Panc1 (cell line): ENCODE measurements around the gene SLC25A5. TPM values are rescaled to one million over a fixed set of nuclear protein-coding genes. Genes with fewer than 3 reads are reported as not detected.
A peak's percentile ranks its signal among the peaks of the same experiment; 100 is the strongest.
"Not testable (repeated sequence)": the region's sequence is repeated elsewhere in the genome, so short reads cannot be mapped to it uniquely, and the experiment has no call there.

Experiments used
- ATAC-seq: fragments of 200-7000 bp; cut with Tn5 transposase; 2 replicates; pipeline ENCODE4 v1.9.1; 2020; ENCODE audit warnings: mild to moderate bottlenecking, moderate library complexity
- BruUV-seq: library from RNA; stranded (reverse); fragments of 400-500 nt; replicated peaks from 2 replicates; lab custom pipeline; 2021; lab: Mats Ljungman, UMichigan
- CTCF ChIA-PET: fragments of 300-600 bp; sonication (Branson Sonifier 250); formaldehyde crosslinking; loops from one replicate; lab custom pipeline; 2022; ENCODE audit warnings: antibody characterized with exemption; lab: Charles Lee
- POLR2A ChIA-PET: fragments of 300-600 bp; sonication (Branson Sonifier 250); formaldehyde crosslinking; loops from one replicate; lab custom pipeline; 2022; ENCODE audit warnings: antibody characterized with exemption; lab: Charles Lee
- DNase-seq: peaks from one replicate; pipeline ENCODE4 v3.0.0-alpha.2; 2010; ENCODE audit warnings: low read depth, low spot score
- H3K27ac ChIP-seq: 2 replicates; pipeline ENCODE4 v1.5.1; 2011; ENCODE audit warnings: mild to moderate bottlenecking, low read length, inconsistent platforms
- H3K27me3 ChIP-seq: fragments of 200-500 bp; sonication (Bioruptor generic); 2 replicates; pipeline ENCODE4 v1.6.0; 2014; ENCODE audit warnings: low read length, inconsistent platforms; ENCODE audit not compliant: control insufficient read depth, insufficient read depth
- H3K36me3 ChIP-seq: fragments of 200-500 bp; sonication (Bioruptor generic); 2 replicates; pipeline ENCODE4 v1.5.1; 2014; ENCODE audit warnings: inconsistent platforms, mild to moderate bottlenecking, low read length, moderate library complexity; ENCODE audit not compliant: control insufficient read depth, insufficient read depth
- H3K4me1 ChIP-seq: 2 replicates; pipeline ENCODE4 v1.5.1; 2011; ENCODE audit warnings: inconsistent platforms, mild to moderate bottlenecking, low read length, moderate library complexity; ENCODE audit not compliant: control insufficient read depth, insufficient read depth
- H3K4me3 ChIP-seq, 2 experiments: 2 replicates each; pipeline ENCODE4 v1.5.1; 2011 to 2012; ENCODE audit warnings: low read depth in 2 of 2, low read length in 2 of 2, mild to moderate bottlenecking in 2 of 2, inconsistent platforms in 1 of 2, moderate library complexity in 1 of 2
- H3K9me3 ChIP-seq: fragments of 200-500 bp; sonication (Bioruptor generic); 2 replicates; pipeline ENCODE4 v1.5.1; 2014; ENCODE audit warnings: low read depth, mild to moderate bottlenecking, inconsistent platforms, low read length, moderate library complexity; ENCODE audit not compliant: control insufficient read depth, insufficient read depth
- POLR2AphosphoS5 ChIP-seq: IDR thresholded peaks from 2 replicates; pipeline ENCODE4 v1.6.1; 2012; ENCODE audit warnings: mild to moderate bottlenecking, low read depth, low read length, moderate library complexity
- SIN3A ChIP-seq: IDR thresholded peaks from 2 replicates; pipeline ENCODE4 v1.6.1; 2012; ENCODE audit warnings: low read depth, mild to moderate bottlenecking, low read length, moderate library complexity, borderline replicate concordance; ENCODE audit not compliant: insufficient read depth
- TCF7L2 ChIP-seq: IDR thresholded peaks from 2 replicates; pipeline ENCODE4 v1.6.1; 2011; ENCODE audit warnings: mild to moderate bottlenecking, low read depth, low read length, inconsistent platforms
- in situ Hi-C: cut with HindIII; loops from 2 replicates; pipeline ENCODE4 v1.10.0; 2016; ENCODE audit warnings: low sequenced_read_pairs, low pct_unique_long_range_greater_than_20kb
- intact Hi-C: fragments of 100-400 bp; cut with micrococcal nuclease; formaldehyde crosslinking; loops from one replicate; pipeline ENCODE4 v1.10.0; 2022; ENCODE audit not compliant: unreplicated experiment
- total RNA-seq: library from RNA; stranded (reverse); gene quantifications from one replicate; pipeline ENCODE4 v1.2.1, GENCODE V29; 2021; ENCODE audit not compliant: unreplicated experiment
- TF ChIP-seq, protein P1 (sequence below): fragments of 450-650 bp; IDR thresholded peaks from 2 replicates; pipeline ENCODE4 v1.5.1; 2017; ENCODE audit warnings: mild to moderate bottlenecking
- TF ChIP-seq, protein P2 (sequence below), 2 experiments: IDR thresholded peaks; 2 replicates each; pipeline ENCODE4 v1.6.1; 2011 to 2012; ENCODE audit warnings: low read depth in 2 of 2, control low read depth in 1 of 2, low read length in 1 of 2, mild to moderate bottlenecking in 1 of 2, moderate library complexity in 1 of 2; ENCODE audit not compliant: insufficient read depth in 1 of 2

SLC25A5 gene
- total RNA-seq, 1 experiment from 2014 or later = 709 TPM

DNA sequence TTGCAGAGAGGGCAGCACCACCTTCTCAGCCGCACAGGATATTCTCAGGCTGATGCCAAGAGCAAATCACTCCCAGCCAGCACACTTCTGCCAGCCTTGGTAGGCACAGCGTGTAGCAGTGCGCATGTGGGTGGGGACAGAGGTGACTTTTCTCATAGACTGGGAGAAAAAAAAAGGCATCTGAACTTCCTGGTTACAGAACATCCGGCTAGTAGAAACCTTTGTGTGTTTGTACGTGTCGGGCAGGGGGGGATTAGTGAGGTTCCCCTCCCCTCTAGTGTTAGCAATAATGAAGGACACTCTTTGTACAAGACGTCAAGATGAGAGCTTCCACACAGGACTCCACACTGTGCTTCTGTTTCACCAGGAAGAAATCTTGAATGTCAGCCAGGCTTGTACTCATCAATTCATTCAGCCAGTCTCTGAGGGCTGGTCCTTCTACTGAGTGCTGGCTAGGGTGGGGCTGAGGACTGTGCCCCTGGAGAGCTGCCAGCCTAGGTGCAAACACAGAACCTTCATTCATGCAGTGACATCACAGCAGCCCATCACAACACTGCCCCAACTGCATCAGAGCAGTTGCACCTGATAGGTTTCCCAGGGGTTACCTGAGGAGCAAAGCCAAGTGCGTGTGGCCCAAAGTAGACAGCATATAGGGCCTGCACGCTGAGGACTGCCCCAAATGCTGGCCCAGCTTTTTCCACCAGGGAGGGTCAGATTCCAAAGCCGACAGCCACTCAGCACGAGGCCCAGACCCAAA lies 34.7 kb downstream of the SLC25A5 start:
- Histone ChIP-seq H3K9me3 (no peaks in the 10 kb centered on the region), H3K4me1 (peaks cover 13% of the 10 kb centered on the region), H3K27me3 (no peaks in the 10 kb centered on the region), H3K36me3 (no peaks in the 10 kb centered on the region), H3K4me3 (no peak overlapping the region), H3K27ac (peak overlapping the region; percentile 15; the same call in 1 of the 2 replicates)
- POLR2A ChIA-PET = no interaction called here
- DNase-seq (no peak), ATAC-seq (peak; percentile 64)
- CTCF ChIA-PET = no interaction called here
- BruUV-seq = no TSS peak
- in situ Hi-C loops = no loop called here
- intact Hi-C loops = no loop called here
- TF ChIP-seq TCF7L2 (no peak), SIN3A (no peak), POLR2AphosphoS5 (no peak)
- TF ChIP-seq, protein P1, sequence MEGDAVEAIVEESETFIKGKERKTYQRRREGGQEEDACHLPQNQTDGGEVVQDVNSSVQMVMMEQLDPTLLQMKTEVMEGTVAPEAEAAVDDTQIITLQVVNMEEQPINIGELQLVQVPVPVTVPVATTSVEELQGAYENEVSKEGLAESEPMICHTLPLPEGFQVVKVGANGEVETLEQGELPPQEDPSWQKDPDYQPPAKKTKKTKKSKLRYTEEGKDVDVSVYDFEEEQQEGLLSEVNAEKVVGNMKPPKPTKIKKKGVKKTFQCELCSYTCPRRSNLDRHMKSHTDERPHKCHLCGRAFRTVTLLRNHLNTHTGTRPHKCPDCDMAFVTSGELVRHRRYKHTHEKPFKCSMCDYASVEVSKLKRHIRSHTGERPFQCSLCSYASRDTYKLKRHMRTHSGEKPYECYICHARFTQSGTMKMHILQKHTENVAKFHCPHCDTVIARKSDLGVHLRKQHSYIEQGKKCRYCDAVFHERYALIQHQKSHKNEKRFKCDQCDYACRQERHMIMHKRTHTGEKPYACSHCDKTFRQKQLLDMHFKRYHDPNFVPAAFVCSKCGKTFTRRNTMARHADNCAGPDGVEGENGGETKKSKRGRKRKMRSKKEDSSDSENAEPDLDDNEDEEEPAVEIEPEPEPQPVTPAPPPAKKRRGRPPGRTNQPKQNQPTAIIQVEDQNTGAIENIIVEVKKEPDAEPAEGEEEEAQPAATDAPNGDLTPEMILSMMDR = no peak
- TF ChIP-seq, protein P2, sequence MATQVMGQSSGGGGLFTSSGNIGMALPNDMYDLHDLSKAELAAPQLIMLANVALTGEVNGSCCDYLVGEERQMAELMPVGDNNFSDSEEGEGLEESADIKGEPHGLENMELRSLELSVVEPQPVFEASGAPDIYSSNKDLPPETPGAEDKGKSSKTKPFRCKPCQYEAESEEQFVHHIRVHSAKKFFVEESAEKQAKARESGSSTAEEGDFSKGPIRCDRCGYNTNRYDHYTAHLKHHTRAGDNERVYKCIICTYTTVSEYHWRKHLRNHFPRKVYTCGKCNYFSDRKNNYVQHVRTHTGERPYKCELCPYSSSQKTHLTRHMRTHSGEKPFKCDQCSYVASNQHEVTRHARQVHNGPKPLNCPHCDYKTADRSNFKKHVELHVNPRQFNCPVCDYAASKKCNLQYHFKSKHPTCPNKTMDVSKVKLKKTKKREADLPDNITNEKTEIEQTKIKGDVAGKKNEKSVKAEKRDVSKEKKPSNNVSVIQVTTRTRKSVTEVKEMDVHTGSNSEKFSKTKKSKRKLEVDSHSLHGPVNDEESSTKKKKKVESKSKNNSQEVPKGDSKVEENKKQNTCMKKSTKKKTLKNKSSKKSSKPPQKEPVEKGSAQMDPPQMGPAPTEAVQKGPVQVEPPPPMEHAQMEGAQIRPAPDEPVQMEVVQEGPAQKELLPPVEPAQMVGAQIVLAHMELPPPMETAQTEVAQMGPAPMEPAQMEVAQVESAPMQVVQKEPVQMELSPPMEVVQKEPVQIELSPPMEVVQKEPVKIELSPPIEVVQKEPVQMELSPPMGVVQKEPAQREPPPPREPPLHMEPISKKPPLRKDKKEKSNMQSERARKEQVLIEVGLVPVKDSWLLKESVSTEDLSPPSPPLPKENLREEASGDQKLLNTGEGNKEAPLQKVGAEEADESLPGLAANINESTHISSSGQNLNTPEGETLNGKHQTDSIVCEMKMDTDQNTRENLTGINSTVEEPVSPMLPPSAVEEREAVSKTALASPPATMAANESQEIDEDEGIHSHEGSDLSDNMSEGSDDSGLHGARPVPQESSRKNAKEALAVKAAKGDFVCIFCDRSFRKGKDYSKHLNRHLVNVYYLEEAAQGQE (IDR thresholded peaks at IDR 0.05; ENCODE audit: insufficient read depth in 1 of 2, low read depth in 2 of 2, low read length in 1 of 2) = no peak

DNA sequence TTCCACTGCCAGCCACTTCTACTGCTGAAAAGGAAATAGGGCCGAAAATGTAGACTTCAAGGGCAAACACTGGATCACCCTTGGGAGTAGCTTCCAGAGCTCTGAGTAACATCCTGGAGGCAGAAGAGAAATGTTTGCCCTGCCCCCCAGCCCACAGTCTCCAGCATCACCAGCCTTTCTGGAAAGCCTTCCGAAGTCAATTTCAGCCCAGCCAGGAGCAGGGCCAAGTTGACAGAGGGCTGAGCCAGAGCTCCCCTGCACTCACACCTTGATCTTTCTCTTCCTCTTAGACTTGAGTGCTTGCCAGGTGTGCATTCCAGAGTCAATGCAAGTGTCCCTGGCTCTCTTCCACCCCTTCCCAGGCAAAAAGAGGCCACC lies 35.2 kb downstream of the SLC25A5 start:
- H3K4me3 ChIP-seq = no peak overlapping the region
- in situ Hi-C loops (no loop called here), intact Hi-C loops (no loop called here)
- DNase-seq (peak; percentile 61), ATAC-seq (peak; percentile 88)
- no peaks in the 10 kb centered on the region for H3K9me3 ChIP-seq
- no TSS peak for BruUV-seq
- POLR2A ChIA-PET = no interaction called here
- TF ChIP-seq, protein P2 (IDR thresholded peaks at IDR 0.05; ENCODE audit: insufficient read depth in 1 of 2, low read depth in 2 of 2, low read length in 1 of 2) = no peak
- TF ChIP-seq SIN3A (no peak), POLR2AphosphoS5 (no peak), TCF7L2 (no peak)
- TF ChIP-seq, protein P1 = no peak
- H3K36me3 ChIP-seq = no peaks in the 10 kb centered on the region
- H3K27me3 ChIP-seq = no peaks in the 10 kb centered on the region
- H3K4me1 ChIP-seq = peaks cover 13% of the 10 kb centered on the region
- peak overlapping the region; percentile 39 for H3K27ac ChIP-seq
- CTCF ChIA-PET = interaction anchor here (0.7 kb wide), 1 partner anchor 12 kb away, joined by 4 read pairs; no protein-coding TSS in a partner anchor

DNA sequence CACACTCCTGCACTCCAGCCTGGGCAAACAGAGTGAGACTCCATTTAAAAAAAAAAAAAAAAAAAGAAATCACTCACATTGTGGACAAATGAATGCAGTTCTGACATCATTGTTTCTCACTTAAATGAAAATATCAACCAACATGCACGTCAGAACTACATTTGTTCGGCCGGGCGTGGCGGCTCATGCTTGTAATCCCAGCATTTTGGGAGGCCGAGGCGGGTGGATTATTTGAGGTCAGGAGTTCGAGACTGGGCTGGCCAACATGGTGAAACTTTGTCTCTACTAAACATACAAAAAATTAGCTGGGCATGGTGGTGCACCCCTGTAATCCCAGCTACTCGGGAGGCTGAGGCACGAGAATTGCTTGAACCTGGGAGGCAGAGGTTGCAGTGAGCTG lies 36.9 kb downstream of the SLC25A5 start:
- BruUV-seq, H3K27ac ChIP-seq, POLR2A ChIA-PET, DNase-seq, ATAC-seq, H3K4me3 ChIP-seq, H3K36me3 ChIP-seq, CTCF ChIA-PET, H3K9me3 ChIP-seq, in situ Hi-C loops, H3K27me3 ChIP-seq, intact Hi-C loops: not testable (repeated sequence)
- H3K4me1 ChIP-seq = peaks cover 13% of the 10 kb centered on the region
